Caco-2 (cell line): ENCODE measurements around the gene SLC5A5. TPM values are rescaled to one million over a fixed set of nuclear protein-coding genes. Genes with fewer than 3 reads are reported as not detected.
A peak's percentile ranks its signal among the peaks of the same experiment; 100 is the strongest.

Experiments used
- Bru-seq: library from RNA; stranded (reverse); fragments of 400-500 nt; gene quantifications from one replicate; lab custom pipeline; 2021; lab: Mats Ljungman, UMichigan
- BruChase-seq, 2 experiments: library from RNA; stranded (reverse); fragments of 400-500 nt; gene quantifications; one replicate each; lab custom pipeline; 2021; lab: Mats Ljungman, UMichigan
- BruUV-seq: library from RNA; stranded (reverse); fragments of 400-500 nt; replicated peaks from 2 replicates; lab custom pipeline; 2021; lab: Mats Ljungman, UMichigan
- CTCF ChIA-PET: fragments of 300-600 bp; sonication (Branson Sonifier 250); formaldehyde crosslinking; loops from one replicate; lab custom pipeline; 2022; ENCODE audit warnings: antibody characterized with exemption; lab: Charles Lee
- POLR2A ChIA-PET: fragments of 300-600 bp; sonication (Branson Sonifier 250); formaldehyde crosslinking; loops from one replicate; lab custom pipeline; 2022; ENCODE audit warnings: antibody characterized with exemption; lab: Charles Lee
- DNase-seq, 2 experiments: peaks; one replicate each; pipeline versions ENCODE4 v3.0.0 to v3.0.0-alpha.2; 2020 to 2022
- H3K27me3 ChIP-seq: replicated peaks from 2 replicates; pipeline ENCODE4 v1.6.0; 2011; ENCODE audit warnings: low read length; ENCODE audit not compliant: control insufficient read depth, insufficient read depth
- H3K36me3 ChIP-seq: 2 replicates; pipeline ENCODE4 v1.5.1; 2011; ENCODE audit warnings: low read length; ENCODE audit not compliant: control insufficient read depth, insufficient read depth
- H3K4me1 ChIP-seq: fragments of 250-450 bp; sonication (Bioruptor Pico); 2 replicates; pipeline ENCODE4 v1.5.1; 2020; ENCODE audit warnings: mild to moderate bottlenecking
- H3K4me3 ChIP-seq: 2 replicates; pipeline ENCODE4 v1.5.1; 2011; ENCODE audit warnings: low read depth, mild to moderate bottlenecking, control low read depth, low read length
- H3K9me3 ChIP-seq: fragments of 250-450 bp; sonication (Bioruptor Pico); 2 replicates; pipeline ENCODE4 v1.5.1; 2020; ENCODE audit warnings: mild to moderate bottlenecking, moderate library complexity
- H3K27ac Mint-ChIP-seq: one replicate; pipeline ENCODE4 v1.8.0; 2022; ENCODE audit warnings: mixed read lengths; ENCODE audit not compliant: unreplicated experiment
- H3K27me3 Mint-ChIP-seq: one replicate; pipeline ENCODE4 v1.8.0; 2022; ENCODE audit warnings: mixed read lengths; ENCODE audit not compliant: insufficient read depth, unreplicated experiment
- H3K36me3 Mint-ChIP-seq: one replicate; pipeline ENCODE4 v1.8.0; 2022; ENCODE audit warnings: mild to moderate bottlenecking, mixed read lengths; ENCODE audit not compliant: insufficient read depth, unreplicated experiment
- H3K4me1 Mint-ChIP-seq: one replicate; pipeline ENCODE4 v1.8.0; 2022; ENCODE audit warnings: low read depth, mixed read lengths; ENCODE audit not compliant: unreplicated experiment
- H3K4me3 Mint-ChIP-seq: one replicate; pipeline ENCODE4 v1.8.0; 2022; ENCODE audit warnings: mild to moderate bottlenecking, moderate library complexity, mixed read lengths; ENCODE audit not compliant: unreplicated experiment
- H3K9me3 Mint-ChIP-seq: one replicate; pipeline ENCODE4 v1.8.0; 2022; ENCODE audit warnings: mixed read lengths; ENCODE audit not compliant: unreplicated experiment
- CTCF ChIP-seq, 2 experiments: fragments of 200-600 bp in 1 of 2; IDR thresholded peaks; 1 replicate in 1 of 2; 2 replicates in 1 of 2; pipeline versions ENCODE4 v1.5.1 to v1.8.0; 2011 to 2022; ENCODE audit warnings: antibody characterized with exemption in 1 of 2, control low read depth in 1 of 2, inconsistent platforms in 1 of 2, low read depth in 1 of 2, low read length in 1 of 2, mild to moderate bottlenecking in 1 of 2, moderate library complexity in 1 of 2; ENCODE audit not compliant: insufficient read depth in 1 of 2, severe bottlenecking in 1 of 2, unreplicated experiment in 1 of 2
- intact Hi-C: fragments of 100-400 bp; cut with micrococcal nuclease; formaldehyde crosslinking; loops from one replicate; pipeline ENCODE4 v1.10.0; 2022; ENCODE audit not compliant: unreplicated experiment
- long read RNA-seq: library from polyadenylated mRNA; stranded (forward); transcript quantifications from one replicate; pipeline ENCODE4 v2.0.0, GENCODE V29; 2022
- total RNA-seq: library from RNA; stranded (reverse); gene quantifications from 2 replicates; pipeline ENCODE4 v1.2.3, GENCODE V29; 2022

SLC5A5 gene
- 0.43 TPM in 1 of 2 replicates, not detected in the other for total RNA-seq
- Bru-seq, nascent RNA, result not detected
- not detected for BruChase-seq, experiment 1, labeled RNA remaining after a 2-hour chase
- BruChase-seq, experiment 2, labeled RNA remaining after a 6-hour chase, result percentile 14 among the genes with signal in this experiment
- long read RNA-seq, partial matches to known transcripts, result 0 of 1 reads
- long read RNA-seq, other reads (novel, unspliced or antisense), result 1 of 1 reads

- no peak within 1 kb of the TSS for H3K27ac Mint-ChIP-seq
- peak in 1 of 2 experiments; percentile 47 for DNase-seq
- H3K9me3 Mint-ChIP-seq, result no peaks in the 10 kb centered on the region
- Histone ChIP-seq H3K36me3 (no peaks in the 10 kb centered on the region), H3K9me3 (no peaks in the 10 kb centered on the region), H3K27me3 (no peaks in the 10 kb centered on the region), H3K4me1 (no peaks in the 10 kb centered on the region), H3K4me3 (no peak within 1 kb of the TSS)
- H3K36me3 Mint-ChIP-seq, result peaks cover 3% of the 10 kb centered on the region
- ChIA-PET CTCF (interaction anchor here (0.6 to 1.6 kb wide), 3 partner anchors 61 to 152 kb away, joined by 3 to 8 read pairs (median 8); partner anchors contain the start of gene CCDC124), POLR2A (interaction anchor here (0.6 to 1.0 kb wide), 3 partner anchors 13 to 74 kb away, joined by 4 to 8 read pairs (median 6); no protein-coding TSS in a partner anchor)
- H3K27me3 Mint-ChIP-seq, result no peaks in the 10 kb centered on the region
- peaks cover under 1% of the 10 kb centered on the region for H3K4me1 Mint-ChIP-seq
- intact Hi-C loops, result no loop called here
- H3K4me3 Mint-ChIP-seq, result no peak within 1 kb of the TSS
- no TSS peak for BruUV-seq
- no peak for TF ChIP-seq CTCF (IDR thresholded peaks at IDR 0.05; ENCODE audit: insufficient read depth in 1 of 2, low read depth in 1 of 2, low read length in 1 of 2, severe bottlenecking in 1 of 2, unreplicated experiment in 1 of 2)
Observed at GRCh38 chr19:17871878-17872250, at the start of gene SLC5A5. SLC5A5 (plus strand) TSS chr19:17871945; CDS start chr19:17872320, 375 bp downstream.

- ChIA-PET CTCF (no interaction called here), POLR2A (no interaction called here)
- no peak for DNase-seq
- Mint-ChIP-seq H3K4me1 (peaks cover 6% of the 10 kb centered on the region), H3K27ac (no peak overlapping the region), H3K4me3 (no peak overlapping the region), H3K27me3 (peaks cover 4% of the 10 kb centered on the region), H3K9me3 (no peaks in the 10 kb centered on the region), H3K36me3 (no peaks in the 10 kb centered on the region)
- Histone ChIP-seq H3K4me3 (no peak overlapping the region), H3K9me3 (no peaks in the 10 kb centered on the region), H3K4me1 (no peaks in the 10 kb centered on the region), H3K36me3 (no peaks in the 10 kb centered on the region), H3K27me3 (no peaks in the 10 kb centered on the region; the same call in 1 of the 2 replicates)
- intact Hi-C loops, result no loop called here
- no TSS peak for BruUV-seq
- no peak for TF ChIP-seq CTCF (IDR thresholded peaks at IDR 0.05; ENCODE audit: insufficient read depth in 1 of 2, low read depth in 1 of 2, low read length in 1 of 2, severe bottlenecking in 1 of 2, unreplicated experiment in 1 of 2)
Observed at GRCh38 chr19:17824339-17824738, 47.4 kb upstream of the SLC5A5 start.

GRCh38 chr19:17826508-17827056 lies 45.2 kb upstream of the SLC5A5 start:
- POLR2A ChIA-PET, result no interaction called here
- CTCF ChIA-PET, result no interaction called here
- no peak for DNase-seq
- H3K4me3 ChIP-seq, result no peak overlapping the region
- Mint-ChIP-seq H3K36me3 (no peaks in the 10 kb centered on the region), H3K27ac (no peak overlapping the region), H3K27me3 (peaks cover 4% of the 10 kb centered on the region), H3K4me3 (no peak overlapping the region), H3K9me3 (no peaks in the 10 kb centered on the region), H3K4me1 (peaks cover 6% of the 10 kb centered on the region)
- H3K4me1 ChIP-seq, result no peaks in the 10 kb centered on the region
- no peaks in the 10 kb centered on the region; the same call in 1 of the 2 replicates for H3K27me3 ChIP-seq
- TF ChIP-seq CTCF (IDR thresholded peaks at IDR 0.05; ENCODE audit: insufficient read depth in 1 of 2, low read depth in 1 of 2, low read length in 1 of 2, severe bottlenecking in 1 of 2, unreplicated experiment in 1 of 2), result no peak
- no TSS peak for BruUV-seq
- H3K36me3 ChIP-seq, result no peaks in the 10 kb centered on the region
- no peaks in the 10 kb centered on the region for H3K9me3 ChIP-seq
- intact Hi-C loops, result no loop called here
